Measurements from ENCODE around the gene ZNF770.
"Not testable (repeated sequence)": the region's sequence is repeated elsewhere in the genome, so short reads cannot be mapped to it uniquely, and the experiment has no call there.

The ZNF770 gene

DNA sequence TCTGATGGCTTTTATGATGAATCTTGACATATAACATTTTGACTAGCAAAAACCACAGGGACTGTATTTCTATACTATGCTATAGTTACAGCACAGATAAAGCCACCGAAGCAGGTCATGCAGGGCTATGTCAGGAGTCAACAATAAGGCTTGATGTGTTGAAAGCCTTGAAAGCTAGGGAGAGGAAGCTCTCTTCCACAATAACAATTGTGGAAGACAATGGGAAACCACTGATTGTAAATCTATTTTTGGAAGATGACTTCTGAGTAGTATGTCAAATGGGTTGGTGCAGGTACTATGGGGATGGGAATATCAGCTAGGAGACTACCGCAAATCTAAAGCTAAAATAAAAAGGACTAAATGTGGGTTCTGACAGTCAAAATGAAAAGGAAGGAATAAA is 14.6 kb downstream of the ZNF770 start:
- DNase-seq (ENCODE audit: low read depth), result no peak

DNA sequence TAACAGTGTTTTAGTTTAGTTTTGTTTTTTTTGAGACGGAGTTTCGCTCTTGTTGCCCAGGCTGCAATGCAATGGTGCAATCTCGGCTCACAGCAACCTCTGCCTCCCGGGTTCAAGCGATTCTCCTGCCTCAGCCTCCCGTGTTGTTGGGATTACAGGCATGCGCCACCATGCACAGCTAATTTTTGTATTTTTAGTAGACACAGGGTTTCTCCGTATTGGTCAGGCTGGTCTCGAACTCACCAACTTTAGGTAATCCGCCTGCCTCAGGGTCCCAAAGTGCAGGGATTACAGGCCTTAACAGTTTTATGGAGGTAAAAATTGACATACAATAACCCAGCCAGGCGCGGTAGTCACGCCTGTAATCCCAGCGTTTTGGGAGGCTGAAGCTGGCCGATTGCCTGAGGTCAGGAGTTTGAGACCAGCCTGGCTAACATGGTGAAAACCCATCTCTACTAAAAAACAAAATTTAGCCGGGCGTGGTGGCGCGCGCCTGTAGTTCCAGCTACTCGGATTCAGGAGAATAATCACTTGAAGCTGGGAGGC is 17.9 kb downstream of the ZNF770 start:
- not testable (repeated sequence) for DNase-seq (ENCODE audit: low read depth)

DNA sequence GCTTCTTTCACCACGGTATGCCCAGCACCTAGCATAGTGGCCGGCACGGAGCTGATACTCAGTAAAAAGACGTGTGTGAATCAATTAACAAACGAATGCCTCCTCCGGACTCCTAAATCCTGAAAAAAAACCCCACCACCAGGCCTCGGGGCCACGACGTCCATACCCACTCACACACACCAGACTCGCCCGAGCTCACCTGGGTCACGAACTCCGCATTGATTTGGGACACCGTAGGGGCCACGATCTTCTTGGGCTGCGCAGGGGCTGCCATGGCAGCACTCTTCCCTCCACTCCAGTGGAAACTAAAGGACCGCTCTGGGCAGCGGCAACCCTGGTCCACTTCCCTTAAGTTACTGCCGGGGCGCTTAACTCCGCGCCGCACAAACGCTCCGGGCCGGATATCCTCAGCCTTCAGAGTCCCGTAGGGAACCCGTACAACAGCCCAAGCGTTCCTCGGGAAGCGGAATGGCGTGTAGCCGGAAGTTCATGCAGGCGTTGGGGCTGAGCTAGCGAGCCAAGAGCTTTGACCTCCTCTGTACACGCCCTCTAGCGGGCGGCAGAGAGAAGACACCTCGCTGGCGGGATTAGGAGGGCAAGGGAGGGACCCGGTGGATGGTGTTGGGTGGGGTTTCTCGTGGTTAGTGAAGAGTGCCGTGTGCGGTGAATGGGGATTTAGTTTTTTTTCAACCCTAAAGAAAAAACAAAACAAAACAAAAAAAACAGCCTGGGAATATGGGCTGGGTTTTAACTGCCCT is 18.6 kb downstream of the ZNF770 start, which contains the start of gene AQR:
Gene AQR (minus strand): TSS at position 403 of the 758 bp plus-strand sequence. CDS start 129 bp downstream, at position 274.
- peak; percentile 79 for DNase-seq (ENCODE audit: low read depth)

DNA sequence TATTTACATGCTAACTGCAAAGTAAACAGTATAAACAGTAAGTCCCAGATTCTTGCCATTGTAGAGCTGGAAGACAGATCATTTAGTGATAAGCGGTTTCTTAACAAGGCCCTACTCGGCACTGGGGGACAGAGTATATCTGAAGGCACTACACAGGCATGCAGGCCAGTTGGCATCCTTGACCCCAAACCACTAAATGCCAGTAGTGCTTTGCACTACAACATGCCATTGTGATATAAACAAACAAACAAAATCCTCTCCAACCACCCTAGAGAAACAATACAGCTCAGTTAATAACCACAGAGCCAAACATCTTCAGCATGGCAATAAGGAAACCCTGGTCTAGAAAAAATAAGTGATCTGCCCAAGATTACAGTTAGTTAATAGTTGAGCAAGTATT is 23.8 kb downstream of the ZNF770 start:
- DNase-seq (ENCODE audit: low read depth), result no peak

DNA sequence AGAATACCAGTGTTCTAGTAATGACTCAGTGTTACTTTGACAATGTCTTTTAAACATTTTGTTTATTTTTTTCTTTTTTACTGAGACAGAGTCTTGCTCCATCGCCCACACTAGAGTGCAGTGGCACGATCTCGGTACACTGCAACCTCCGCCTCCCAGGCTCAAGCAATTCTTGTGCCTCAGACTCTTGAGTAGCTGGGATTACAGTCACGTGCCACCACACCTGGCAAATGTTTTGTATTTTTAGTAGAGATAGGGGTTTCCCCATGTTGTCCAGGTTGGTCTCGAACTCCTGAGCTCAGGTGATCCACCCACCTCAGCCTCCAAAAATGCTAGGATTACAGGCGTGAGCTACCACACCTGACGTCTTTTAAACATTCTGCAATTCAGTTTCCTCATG is 34.2 kb downstream of the ZNF770 start:
- no peak for DNase-seq (ENCODE audit: low read depth)

DNA sequence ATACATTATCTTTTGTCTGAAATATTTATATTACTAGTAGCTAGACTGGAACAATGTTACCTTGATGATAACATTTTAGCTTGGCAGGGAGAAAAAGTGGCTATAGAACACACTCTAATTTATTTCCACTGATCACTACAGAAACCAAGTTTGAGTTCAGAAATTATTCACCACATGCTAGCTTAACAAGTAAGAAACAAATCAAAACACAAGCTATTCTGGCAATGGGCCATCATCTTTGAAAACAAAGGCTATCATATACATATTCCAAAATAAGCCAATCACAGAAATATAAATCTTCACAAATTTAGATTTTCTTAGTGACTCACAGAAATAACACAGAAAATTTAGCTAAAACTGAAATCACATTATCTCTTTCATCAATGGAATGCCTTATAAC is 35.6 kb downstream of the ZNF770 start:
- no peak for DNase-seq (ENCODE audit: low read depth)

DNA sequence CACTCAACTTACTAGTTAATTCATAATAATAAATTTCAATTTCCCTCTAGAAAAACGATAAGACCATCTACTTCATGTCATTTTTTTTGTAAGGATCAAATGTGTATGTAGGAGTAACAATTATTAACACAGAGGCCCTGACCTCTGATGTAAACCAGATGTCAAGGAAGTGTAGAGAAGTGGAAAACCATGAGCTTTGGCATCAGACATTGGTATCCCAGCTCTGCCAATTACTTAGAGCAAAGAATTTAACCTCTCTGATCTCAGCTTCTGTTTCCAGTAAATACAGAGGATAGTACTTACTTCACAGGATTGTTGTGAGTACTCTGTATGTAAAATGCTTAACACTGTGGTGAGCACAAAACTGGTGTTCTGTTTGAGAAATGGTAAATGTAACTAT is 36.1 kb downstream of the ZNF770 start:
- DNase-seq (ENCODE audit: low read depth), result no peak

DNA sequence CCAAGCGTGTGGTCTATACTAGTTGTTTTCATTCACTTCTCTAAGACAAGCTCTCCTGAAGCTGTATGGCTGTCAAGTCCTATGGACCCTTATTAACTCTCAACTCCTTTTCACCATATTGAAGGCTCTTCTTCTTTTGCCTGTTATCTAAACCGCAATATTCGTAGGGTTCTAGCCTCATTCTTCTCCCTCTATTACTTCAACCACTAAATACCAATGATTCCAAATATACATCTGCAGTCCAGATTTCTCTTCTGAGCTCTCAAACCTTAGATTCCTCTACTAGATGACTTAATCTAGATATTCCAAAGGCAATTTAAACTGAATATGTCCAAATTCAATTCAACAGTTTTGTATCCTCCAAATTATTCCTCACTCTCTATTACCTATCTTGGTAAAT is 43.2 kb downstream of the ZNF770 start:
- no peak for DNase-seq (ENCODE audit: low read depth)

DNA sequence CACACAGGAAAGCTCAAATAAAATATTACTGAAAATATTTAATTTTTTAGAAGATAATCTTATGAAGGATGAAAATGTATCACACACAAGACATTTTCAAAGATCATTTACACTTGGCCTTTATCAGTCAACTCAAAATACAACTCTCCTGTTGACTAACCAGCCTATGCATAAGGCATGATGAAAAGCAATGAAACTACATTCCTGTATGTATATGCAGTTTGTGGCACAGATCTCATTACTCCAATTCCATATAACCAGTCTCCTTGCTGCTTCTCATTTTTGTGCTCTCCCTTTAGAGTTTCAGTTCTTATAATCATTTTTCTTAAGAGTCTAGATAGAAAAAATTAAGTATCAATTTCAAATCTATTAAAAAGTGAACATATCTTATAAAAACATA is 44.4 kb downstream of the ZNF770 start:
- DNase-seq (ENCODE audit: low read depth), result no peak

DNA sequence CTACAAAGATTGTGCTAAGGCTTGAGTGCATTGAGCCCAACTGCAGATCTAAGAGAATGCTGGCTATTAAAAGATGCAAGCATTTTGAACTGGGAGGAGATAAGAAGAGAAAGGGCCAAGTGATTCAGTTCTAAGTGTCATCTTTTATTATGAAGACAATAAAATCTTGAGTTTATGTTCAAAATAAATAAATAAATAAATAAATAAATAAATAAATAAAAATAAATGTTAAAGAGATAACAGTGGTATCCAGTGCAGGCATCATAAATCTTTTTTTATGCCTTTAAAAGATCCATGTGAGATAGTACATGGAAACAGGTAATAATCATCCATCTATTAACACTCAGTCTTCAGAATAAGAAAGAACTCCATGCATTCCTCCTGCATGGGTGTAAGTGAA is 44.8 kb downstream of the ZNF770 start:
- not testable (repeated sequence) for DNase-seq (ENCODE audit: low read depth)

DNA sequence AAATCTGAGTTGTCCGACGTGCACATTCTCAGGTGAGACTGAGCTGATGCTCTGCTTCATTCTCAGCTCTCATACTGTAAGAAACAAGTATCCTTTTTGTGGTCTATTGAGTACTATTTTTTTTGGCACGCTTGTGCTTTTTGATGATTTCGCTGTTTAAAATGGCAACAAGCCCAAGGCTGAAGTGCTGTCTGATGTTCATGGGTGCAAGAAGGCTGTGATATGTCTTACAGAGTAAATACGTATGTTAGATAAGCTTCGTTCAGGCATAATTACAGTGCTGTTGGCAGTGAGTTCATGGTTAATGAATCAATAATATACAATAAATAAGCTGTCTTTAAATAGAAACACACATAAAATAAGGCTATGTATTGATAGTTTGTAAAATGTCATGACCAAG is 45.7 kb downstream of the ZNF770 start:
- DNase-seq (ENCODE audit: low read depth), result no peak

DNA sequence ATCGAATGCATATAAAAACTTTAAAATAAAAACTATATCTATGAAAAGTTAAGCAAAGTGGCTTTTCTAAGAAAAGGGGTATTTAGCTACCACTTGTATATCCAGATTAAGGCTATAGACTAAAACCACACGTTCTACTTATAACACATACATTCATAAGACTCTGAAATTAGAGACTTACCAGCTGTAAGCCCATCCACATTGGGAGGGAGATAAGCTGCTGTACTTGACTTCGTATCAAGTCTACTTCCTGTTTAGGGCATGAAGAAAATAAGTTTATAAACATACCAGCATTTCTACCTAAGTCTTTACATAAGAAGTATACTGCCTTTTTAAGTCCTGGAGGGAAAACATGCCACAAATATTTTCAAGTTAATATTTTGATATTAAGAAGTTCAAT is 46.3 kb downstream of the ZNF770 start:
- DNase-seq (ENCODE audit: low read depth), result no peak

DNA sequence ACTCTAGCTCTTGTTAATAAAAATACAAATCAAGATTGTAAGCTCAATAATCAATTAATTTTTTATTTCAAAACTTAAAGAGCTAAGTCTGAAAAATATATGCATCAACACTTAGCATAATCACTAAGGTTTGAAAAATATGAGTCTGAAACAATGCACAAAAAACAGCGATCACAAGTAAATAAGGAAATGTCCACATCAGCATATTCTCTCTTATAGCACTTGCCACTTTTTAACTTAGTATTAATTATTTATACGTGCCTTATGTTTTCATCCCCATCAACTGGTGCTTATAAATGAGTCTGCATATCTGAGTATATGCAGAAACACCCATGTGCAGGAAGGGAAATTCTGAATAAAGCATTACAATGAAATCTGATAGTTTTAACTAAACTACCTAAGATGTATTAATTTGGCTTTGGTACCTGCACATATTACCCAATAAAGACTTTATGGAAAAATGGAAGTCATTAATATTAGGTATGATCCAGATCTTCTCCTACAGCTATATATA is 46.8 kb downstream of the ZNF770 start:
- no peak for DNase-seq (ENCODE audit: low read depth)

DNA sequence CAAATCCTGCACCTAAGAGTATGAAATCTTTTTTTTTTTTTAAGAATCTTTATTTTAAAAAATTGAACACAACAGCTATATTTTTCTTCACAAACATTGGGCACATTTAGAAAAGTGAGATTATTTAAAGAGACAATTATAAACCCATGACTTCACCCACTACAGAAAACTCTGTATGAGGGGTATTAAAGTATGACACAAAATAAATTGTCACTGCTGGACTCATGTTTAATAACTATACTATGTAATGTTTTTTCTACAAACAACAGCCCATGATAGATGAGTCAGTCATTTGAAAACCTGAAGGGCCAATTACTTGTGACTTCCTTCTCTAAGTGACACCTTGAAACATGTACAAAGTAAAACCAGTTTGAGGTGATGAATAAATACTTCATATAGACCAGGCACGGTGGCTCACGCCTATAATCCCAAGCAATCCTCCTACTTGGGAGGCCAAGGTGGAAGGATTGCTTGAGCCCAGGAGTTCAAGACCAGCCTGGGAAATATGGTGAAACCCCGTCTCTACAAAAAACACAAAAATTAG is 54.6 kb downstream of the ZNF770 start:
- no peak for DNase-seq (ENCODE audit: low read depth)

DNA sequence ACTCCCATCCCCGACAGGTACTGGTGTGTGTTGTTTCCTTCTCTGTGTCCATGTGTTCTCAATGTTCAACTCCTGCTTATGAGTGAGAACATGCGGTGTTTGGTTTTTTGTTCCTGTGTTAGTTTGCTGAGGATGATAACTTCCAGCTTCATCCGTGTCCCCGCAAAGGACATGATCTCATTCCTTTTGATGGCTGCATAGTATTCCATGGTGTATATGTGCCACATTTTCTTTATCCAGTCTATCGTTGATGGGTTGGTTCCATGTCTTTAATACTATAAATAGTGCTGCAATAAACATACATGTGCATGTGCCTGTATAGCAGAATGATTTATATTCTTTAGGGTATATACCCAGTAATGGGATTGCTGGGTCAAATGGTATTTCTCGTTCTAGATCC is 59.7 kb downstream of the ZNF770 start:
- DNase-seq (ENCODE audit: low read depth), result not testable (repeated sequence)
